Keratinocyte (primary cell): ENCODE results near the gene PRKAA2. TPM values are rescaled to one million over a fixed set of nuclear protein-coding genes. Genes with fewer than 3 reads are reported as not detected.

Experiments used
- DNase-seq: peaks from one replicate; pipeline ENCODE4 v3.0.0-alpha.2; 2011; ENCODE audit warnings: low read depth, missing footprints, low spot score
- FAIRE-seq: peaks from 2 replicates; lab custom pipeline; 2011; peaks lifted over from hg19 to GRCh38; lab: Jason Lieb, UNC
- H2AFZ ChIP-seq: 2 replicates; pipeline ENCODE4 v1.6.0; 2012; ENCODE audit warnings: low read length, control low read depth, inconsistent platforms; ENCODE audit not compliant: control insufficient read depth
- H3K27ac ChIP-seq: 2 replicates; pipeline ENCODE4 v1.5.1; 2011; ENCODE audit warnings: low read length; ENCODE audit not compliant: control insufficient read depth, insufficient read depth
- H3K27me3 ChIP-seq: 3 replicates; pipeline ENCODE4 v1.6.0; 2011; ENCODE audit warnings: low read length; ENCODE audit not compliant: control insufficient read depth, insufficient read depth; ENCODE audit errors: extremely low read depth
- H3K36me3 ChIP-seq, 2 experiments: 2 replicates in 1 of 2; 3 replicates in 1 of 2; pipeline ENCODE4 v1.5.1; 2011; ENCODE audit warnings: low read length in 2 of 2, mild to moderate bottlenecking in 1 of 2; ENCODE audit not compliant: control insufficient read depth in 2 of 2, insufficient read depth in 2 of 2; ENCODE audit errors: extremely low read depth in 1 of 2
- H3K4me1 ChIP-seq: 3 replicates; pipeline ENCODE4 v1.5.1; 2011; ENCODE audit warnings: low read length; ENCODE audit not compliant: control insufficient read depth, insufficient read depth; ENCODE audit errors: extremely low read depth
- H3K4me2 ChIP-seq: 3 replicates; pipeline ENCODE4 v1.6.0; 2011; ENCODE audit warnings: low read depth, low read length; ENCODE audit not compliant: control insufficient read depth, insufficient read depth; ENCODE audit errors: extremely low read depth
- H3K4me3 ChIP-seq, 3 experiments: fragments of 200-600 bp in 1 of 3; sonication (generic) in 1 of 3; 2 replicates in 2 of 3; 3 replicates in 1 of 3; pipeline ENCODE4 v1.5.1; 2011 to 2016; ENCODE audit warnings: low read length in 3 of 3, mild to moderate bottlenecking in 3 of 3, control low read depth in 2 of 3, inconsistent platforms in 1 of 3, low read depth in 1 of 3, mixed read lengths in 1 of 3, mixed run types in 1 of 3, moderate library complexity in 1 of 3; ENCODE audit not compliant: control insufficient read depth in 2 of 3, insufficient read depth in 2 of 3; ENCODE audit errors: extremely low read depth in 1 of 3
- H3K79me2 ChIP-seq: 2 replicates; pipeline ENCODE4 v1.6.0; 2012; ENCODE audit warnings: low read length; ENCODE audit not compliant: control insufficient read depth, insufficient read depth
- H3K9ac ChIP-seq: 3 replicates; pipeline ENCODE4 v1.6.0; 2011; ENCODE audit warnings: low read length; ENCODE audit not compliant: control insufficient read depth, insufficient read depth; ENCODE audit errors: extremely low read depth
- H3K9me1 ChIP-seq: 3 replicates; pipeline ENCODE4 v1.6.0; 2011; ENCODE audit warnings: low read length; ENCODE audit not compliant: control insufficient read depth, insufficient read depth; ENCODE audit errors: extremely low read depth
- H3K9me3 ChIP-seq: 2 replicates; pipeline ENCODE4 v1.5.1; 2012; ENCODE audit warnings: low read depth, low read length; ENCODE audit not compliant: control insufficient read depth
- H4K20me1 ChIP-seq: 3 replicates; pipeline ENCODE4 v1.6.0; 2011; ENCODE audit warnings: low read length; ENCODE audit not compliant: control insufficient read depth, insufficient read depth; ENCODE audit errors: extremely low read depth
- EZH2 ChIP-seq: IDR thresholded peaks from one replicate; pipeline ENCODE4 v1.6.1; 2012; ENCODE audit warnings: inconsistent platforms, mild to moderate bottlenecking, low read length, moderate library complexity
- dilution Hi-C: fragments of 300-500 bp; cut with MboI; formaldehyde crosslinking; loops from one replicate; pipeline ENCODE4 v1.7.0; 2020; ENCODE audit warnings: low sequenced_read_pairs; ENCODE audit not compliant: extremely low pct_ligation_motif_present
- polyA plus RNA-seq, 5 experiments: library from polyadenylated mRNA; depleted of rRNA in 3 of 5; stranded (reverse) in 3 of 5; stranded (forward) in 1 of 5; unstranded in 1 of 5; fragments of >200 nt; gene quantifications; 1 replicate in 1 of 5; 2 replicates in 3 of 5; 3 replicates in 1 of 5; pipeline versions ENCODE4 v1.2.1 to v1.2.3, GENCODE V29; 2011 to 2012; ENCODE audit warnings: missing spikeins in 2 of 5, low read depth in 1 of 5, low replicate concordance in 1 of 5
- TF ChIP-seq, protein P1 (sequence below), 3 experiments: IDR thresholded peaks in 1 of 3; conservative IDR thresholded peaks in 1 of 3; optimal IDR thresholded peaks in 1 of 3; 2 replicates in 2 of 3; 3 replicates in 1 of 3; pipeline versions ENCODE3 to v1.5.1; 2011; ENCODE audit warnings: low read length in 3 of 3, mild to moderate bottlenecking in 3 of 3, moderate library complexity in 2 of 3, control low read depth in 1 of 3, inconsistent platforms in 1 of 3; ENCODE audit not compliant: insufficient read depth in 2 of 3; ENCODE audit errors: extremely low read depth in 1 of 3

Gene PRKAA2
- polyA plus RNA-seq, 1 donor (not counting 4 experiments of a cell fraction or from before 2014, with no cell fraction given) = 0.21 TPM

DNA sequence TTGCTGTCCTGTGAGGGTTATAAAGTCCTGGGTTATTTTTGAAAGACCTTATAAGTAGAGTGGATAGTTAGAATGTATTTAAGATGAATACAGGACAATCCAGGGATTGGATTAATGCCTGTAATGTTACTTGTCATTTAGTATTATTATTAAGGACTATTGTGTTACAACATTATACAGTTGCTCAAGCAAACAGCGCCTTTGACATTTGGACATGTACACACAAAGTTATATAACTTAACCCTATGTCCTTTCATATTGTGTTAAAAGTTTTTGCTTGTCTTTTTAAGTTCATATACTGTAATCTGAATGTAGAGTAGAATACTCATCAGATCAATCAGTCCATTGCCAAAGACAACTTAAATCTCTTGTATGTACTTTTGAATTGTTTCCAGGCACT is 2.0 kb downstream of the PRKAA2 start:
- Histone ChIP-seq H3K4me3 (no peak overlapping the region), H3K9me1 (no peaks in the 10 kb centered on the region), H3K27ac (no peak overlapping the region), H3K4me1 (peaks cover 5% of the 10 kb centered on the region), H3K36me3 (no peaks in the 10 kb centered on the region), H2AFZ (no peak overlapping the region), H3K79me2 (no peaks in the 10 kb centered on the region), H3K4me2 (no peak overlapping the region), H3K9me3 (no peaks in the 10 kb centered on the region), H3K9ac (no peak overlapping the region), H4K20me1 (no peaks in the 10 kb centered on the region), H3K27me3 (peaks cover 24% of the 10 kb centered on the region)
- DNase-seq (no peak), FAIRE-seq (no peak)
- dilution Hi-C loops = no loop called here
- TF ChIP-seq EZH2 = no peak
- TF ChIP-seq, protein P1, sequence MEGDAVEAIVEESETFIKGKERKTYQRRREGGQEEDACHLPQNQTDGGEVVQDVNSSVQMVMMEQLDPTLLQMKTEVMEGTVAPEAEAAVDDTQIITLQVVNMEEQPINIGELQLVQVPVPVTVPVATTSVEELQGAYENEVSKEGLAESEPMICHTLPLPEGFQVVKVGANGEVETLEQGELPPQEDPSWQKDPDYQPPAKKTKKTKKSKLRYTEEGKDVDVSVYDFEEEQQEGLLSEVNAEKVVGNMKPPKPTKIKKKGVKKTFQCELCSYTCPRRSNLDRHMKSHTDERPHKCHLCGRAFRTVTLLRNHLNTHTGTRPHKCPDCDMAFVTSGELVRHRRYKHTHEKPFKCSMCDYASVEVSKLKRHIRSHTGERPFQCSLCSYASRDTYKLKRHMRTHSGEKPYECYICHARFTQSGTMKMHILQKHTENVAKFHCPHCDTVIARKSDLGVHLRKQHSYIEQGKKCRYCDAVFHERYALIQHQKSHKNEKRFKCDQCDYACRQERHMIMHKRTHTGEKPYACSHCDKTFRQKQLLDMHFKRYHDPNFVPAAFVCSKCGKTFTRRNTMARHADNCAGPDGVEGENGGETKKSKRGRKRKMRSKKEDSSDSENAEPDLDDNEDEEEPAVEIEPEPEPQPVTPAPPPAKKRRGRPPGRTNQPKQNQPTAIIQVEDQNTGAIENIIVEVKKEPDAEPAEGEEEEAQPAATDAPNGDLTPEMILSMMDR (optimal IDR thresholded peaks at IDR 0.05 in 1 of 3, IDR thresholded peaks at IDR 0.05 in 1 of 3, conservative IDR thresholded peaks at IDR 0.05 in 1 of 3; ENCODE audit: extremely low read depth in 1 of 3, insufficient read depth in 2 of 3, low read length in 3 of 3) = no peak

DNA sequence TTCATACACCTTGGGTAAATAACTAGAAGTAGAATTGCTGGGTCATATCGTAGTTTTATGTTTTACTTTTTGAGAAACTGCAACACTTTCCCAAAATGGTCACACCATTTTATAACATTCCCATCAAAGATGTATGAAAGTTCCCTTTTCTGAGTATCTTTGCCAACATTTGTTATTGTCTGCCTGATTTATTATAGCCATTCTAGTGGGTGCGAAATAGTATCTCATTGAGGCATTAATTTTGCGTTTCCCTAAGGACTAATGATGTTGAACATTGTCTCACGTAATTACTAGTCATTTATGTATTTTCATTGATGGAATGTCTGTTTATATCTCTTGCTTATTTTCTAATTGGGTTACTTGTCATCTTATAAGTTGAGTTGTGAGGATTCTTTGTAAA is 3.4 kb downstream of the PRKAA2 start:
- no peak overlapping the region for H3K27ac ChIP-seq
- H3K4me1 ChIP-seq = peaks cover 5% of the 10 kb centered on the region
- no peak overlapping the region for H3K4me2 ChIP-seq
- no peak for TF ChIP-seq EZH2
- TF ChIP-seq, protein P1 (optimal IDR thresholded peaks at IDR 0.05 in 1 of 3, IDR thresholded peaks at IDR 0.05 in 1 of 3, conservative IDR thresholded peaks at IDR 0.05 in 1 of 3; ENCODE audit: extremely low read depth in 1 of 3, insufficient read depth in 2 of 3, low read length in 3 of 3) = no peak
- H3K9ac ChIP-seq = no peak overlapping the region
- FAIRE-seq (no peak), DNase-seq (no peak)
- dilution Hi-C loops = no loop called here
- H3K4me3 ChIP-seq = no peak overlapping the region
- H3K79me2 ChIP-seq = no peaks in the 10 kb centered on the region
- no peaks in the 10 kb centered on the region for H3K36me3 ChIP-seq
- H4K20me1 ChIP-seq = no peaks in the 10 kb centered on the region
- no peaks in the 10 kb centered on the region for H3K9me3 ChIP-seq
- no peak overlapping the region for H2AFZ ChIP-seq
- peaks cover 24% of the 10 kb centered on the region for H3K27me3 ChIP-seq
- no peaks in the 10 kb centered on the region for H3K9me1 ChIP-seq
